HTR-8/SVneo (cell line): Measurements from ENCODE around the gene HMGCS1.
A peak's percentile ranks its signal among the peaks of the same experiment; 100 is the strongest.
"Not testable (repeated sequence)": the region's sequence is repeated elsewhere in the genome, so short reads cannot be mapped to it uniquely, and the experiment has no call there.

Experiments
- DNase-seq: peaks from one replicate; pipeline ENCODE4 v3.0.0; 2011; ENCODE audit warnings: low spot score, mixed read lengths; ENCODE audit not compliant: insufficient read length
- FAIRE-seq: peaks from 2 replicates; lab custom pipeline; 2011; peaks lifted over from hg19 to GRCh38; lab: Jason Lieb, UNC

The HMGCS1 gene

GRCh38 chr5:43313854-43314457, 744 bp upstream of the HMGCS1 start:
- no peak for DNase-seq
- no peak for FAIRE-seq

DNA sequence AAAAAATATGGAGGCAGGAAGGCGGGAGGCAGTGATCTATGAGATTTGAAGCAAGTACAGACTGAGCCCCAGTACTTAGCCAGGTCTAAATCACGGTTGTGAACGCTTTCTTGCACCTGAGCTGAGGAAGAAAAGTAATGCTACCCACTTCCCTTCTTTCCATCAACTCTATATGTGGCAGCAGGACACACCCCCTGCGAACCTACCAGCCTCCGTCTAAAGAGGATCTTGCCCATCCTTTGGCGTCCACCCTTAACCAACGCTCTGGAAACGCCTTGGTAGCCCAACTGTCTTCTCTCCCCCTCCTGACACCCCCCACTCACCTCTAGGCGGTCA, 545 bp downstream of the HMGCS1 start:
- no peak for FAIRE-seq
- DNase-seq: peak; percentile 33

GRCh38 chr5:43312076-43312661, 1.0 kb downstream of the HMGCS1 start:
- FAIRE-seq (no peak), DNase-seq (no peak)

- no peak for FAIRE-seq
- no peak for DNase-seq
Observed at GRCh38 chr5:43309637-43310036, 3.6 kb downstream of the HMGCS1 start.

DNA sequence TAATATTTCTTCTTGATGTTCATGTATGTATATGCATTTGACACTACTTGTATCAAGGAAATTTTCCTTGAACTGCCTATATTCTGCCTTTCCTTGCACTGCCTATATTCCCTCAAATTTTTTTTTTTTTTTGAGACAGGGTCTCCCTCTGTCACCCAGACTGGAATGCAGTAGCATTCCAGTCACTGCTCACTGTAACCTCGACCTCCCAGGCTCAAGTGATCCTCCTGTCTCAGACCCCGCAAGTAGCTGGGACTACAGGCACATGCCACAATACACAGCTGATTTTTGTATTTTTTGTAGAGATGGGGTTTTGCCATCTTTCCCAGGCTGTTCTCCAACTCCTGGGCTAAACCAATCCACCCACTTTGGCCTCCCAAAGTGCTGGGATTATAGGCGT, 4.1 kb downstream of the HMGCS1 start:
- DNase-seq: no peak
- no peak for FAIRE-seq

DNA sequence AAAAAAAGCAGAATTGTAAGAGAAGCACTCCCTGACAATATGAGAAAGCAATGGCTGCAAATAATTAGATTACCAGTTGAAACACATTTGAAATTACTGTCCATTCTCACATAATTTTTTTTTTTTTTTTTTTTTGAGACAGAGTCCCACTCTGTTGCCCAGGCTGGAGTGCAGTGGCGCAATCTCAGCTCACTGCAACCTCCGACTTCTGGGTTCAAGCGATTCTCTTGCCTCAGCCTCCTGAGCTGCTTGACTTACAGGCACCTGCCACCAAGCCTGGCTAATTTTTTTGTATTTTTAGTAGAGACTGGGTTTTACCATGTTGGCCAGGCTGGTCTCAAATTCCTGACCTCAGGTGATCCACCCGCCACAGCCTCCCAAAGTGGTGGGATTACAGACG, 6.3 kb downstream of the HMGCS1 start:
- not testable (repeated sequence) for DNase-seq, FAIRE-seq

DNA sequence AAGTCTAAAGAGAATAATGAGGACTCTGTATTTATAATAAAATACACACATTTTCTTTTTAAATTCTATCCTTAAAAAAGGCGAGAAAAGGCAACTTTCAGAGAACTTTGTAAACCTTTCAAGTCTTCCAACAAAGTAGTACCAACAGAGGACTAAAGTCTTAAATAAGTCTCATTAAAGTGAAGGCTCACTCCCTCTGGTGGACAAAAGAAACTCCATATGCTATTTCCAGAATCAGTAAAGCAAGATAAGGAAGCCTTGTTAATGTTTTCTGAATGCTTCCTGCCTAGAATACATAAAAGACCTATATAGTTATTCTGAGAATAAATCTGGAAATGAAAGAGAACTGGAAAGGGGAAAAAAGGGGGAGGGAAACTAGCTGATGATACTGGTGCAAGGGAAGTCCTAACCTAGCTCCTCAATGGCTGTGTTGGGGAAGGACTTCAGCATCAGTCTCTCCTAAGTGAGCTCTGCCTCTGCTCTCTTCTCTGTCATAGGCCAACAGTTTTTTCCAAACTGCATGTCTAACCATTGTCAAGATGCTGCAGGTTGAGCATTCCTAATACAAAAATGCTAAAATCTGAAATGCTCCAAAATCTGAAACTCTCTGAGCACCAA, 7.2 kb downstream of the HMGCS1 start:
- FAIRE-seq (no peak), DNase-seq (peak; percentile 62)

DNA sequence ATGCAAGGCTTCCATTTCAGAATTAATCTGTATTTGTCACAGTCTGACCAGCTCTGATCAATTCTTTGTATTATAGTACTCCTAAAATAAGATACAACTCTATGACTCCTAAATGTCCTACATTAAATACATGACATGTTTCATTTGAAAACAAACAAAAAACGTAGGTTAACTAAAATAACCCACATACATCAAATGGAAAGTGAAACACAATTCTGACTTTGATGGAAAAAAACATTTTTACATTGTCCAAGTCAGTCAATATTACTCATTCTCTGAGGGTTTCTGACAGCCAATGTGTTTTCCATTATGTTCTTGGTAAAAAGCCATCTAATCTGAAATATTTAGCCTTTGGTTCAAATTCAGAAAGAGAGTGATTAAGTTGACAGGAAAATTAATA, 8.7 kb downstream of the HMGCS1 start:
- no peak for DNase-seq
- FAIRE-seq: no peak

GRCh38 chr5:43303242-43303641, 10.0 kb downstream of the HMGCS1 start:
- DNase-seq (no peak), FAIRE-seq (no peak)

GRCh38 chr5:43302481-43302880, 10.7 kb downstream of the HMGCS1 start:
- FAIRE-seq (no peak), DNase-seq (no peak)

DNA sequence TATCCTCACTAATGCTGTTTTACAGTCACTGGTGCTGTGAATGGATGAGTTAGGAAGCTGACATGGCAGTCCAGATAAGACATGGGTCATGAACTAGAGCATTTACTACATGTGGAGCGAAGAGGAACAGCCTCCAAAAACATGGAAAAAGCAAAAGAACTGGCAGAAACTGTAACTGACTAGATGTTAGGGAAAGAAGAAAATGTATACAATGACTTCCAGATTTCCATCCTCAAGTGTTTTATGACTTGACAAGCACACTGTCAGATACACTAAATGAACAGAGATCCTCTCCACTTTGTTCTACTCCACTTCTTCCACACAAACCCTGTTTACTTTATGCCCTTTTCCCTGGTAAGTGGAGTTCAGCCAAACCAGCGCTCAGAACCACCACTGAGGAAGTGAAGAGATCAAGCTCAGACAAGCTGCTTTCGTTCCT, 11.5 kb downstream of the HMGCS1 start:
- no peak for FAIRE-seq
- no peak for DNase-seq

GRCh38 chr5:43300112-43300511, 13.1 kb downstream of the HMGCS1 start:
- FAIRE-seq: no peak
- DNase-seq: no peak

GRCh38 chr5:43298443-43298842, 14.8 kb downstream of the HMGCS1 start:
- FAIRE-seq (no peak), DNase-seq (no peak)

GRCh38 chr5:43296835-43297234, 16.4 kb downstream of the HMGCS1 start:
- DNase-seq (no peak), FAIRE-seq (no peak)

DNA sequence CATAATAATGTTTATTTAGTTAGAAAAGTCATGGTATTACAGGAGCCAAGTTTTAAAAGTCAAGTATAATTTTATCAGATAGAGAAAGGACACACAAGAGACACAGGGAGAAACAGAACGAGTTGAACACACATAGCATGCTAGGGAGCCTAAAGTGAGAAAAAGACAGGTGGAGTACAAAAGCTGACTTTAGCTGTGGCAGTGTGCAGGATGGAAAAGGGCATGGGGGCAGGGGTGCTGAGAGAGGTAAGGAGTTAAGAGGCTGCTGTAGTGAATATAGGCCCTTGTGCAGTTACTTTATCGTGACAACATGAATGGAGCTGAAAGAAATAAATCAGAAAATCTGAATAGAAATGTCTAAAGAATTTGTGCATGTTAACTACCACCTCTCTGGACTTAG, 18.0 kb downstream of the HMGCS1 start:
- FAIRE-seq: no peak
- DNase-seq: no peak

GRCh38 chr5:43294226-43294625, 19.0 kb downstream of the HMGCS1 start:
- DNase-seq: peak; percentile 45

DNA sequence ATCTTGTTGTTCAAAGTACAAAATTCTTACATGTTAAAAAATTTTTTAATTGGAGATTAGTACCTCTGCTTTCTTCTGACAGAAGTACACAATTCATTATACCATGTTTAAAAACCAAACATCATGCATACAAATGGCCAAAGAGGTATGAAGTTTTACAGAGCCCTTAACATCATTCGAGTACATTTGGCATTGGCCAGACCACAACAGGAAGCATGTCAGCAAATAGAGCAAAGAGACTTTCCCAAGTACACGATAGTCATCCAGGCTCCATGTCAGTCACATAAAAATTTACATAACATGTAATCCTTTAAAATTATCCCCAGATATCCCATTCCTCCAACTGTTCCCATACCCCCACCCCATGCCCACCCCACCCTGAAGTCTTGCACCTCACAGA, 22.5 kb downstream of the HMGCS1 start:
- no peak for DNase-seq
- no peak for FAIRE-seq

More at GRCh38 chr5:43294226-43294625, 19.0 kb downstream of the HMGCS1 start:
- FAIRE-seq: no peak

DNA sequence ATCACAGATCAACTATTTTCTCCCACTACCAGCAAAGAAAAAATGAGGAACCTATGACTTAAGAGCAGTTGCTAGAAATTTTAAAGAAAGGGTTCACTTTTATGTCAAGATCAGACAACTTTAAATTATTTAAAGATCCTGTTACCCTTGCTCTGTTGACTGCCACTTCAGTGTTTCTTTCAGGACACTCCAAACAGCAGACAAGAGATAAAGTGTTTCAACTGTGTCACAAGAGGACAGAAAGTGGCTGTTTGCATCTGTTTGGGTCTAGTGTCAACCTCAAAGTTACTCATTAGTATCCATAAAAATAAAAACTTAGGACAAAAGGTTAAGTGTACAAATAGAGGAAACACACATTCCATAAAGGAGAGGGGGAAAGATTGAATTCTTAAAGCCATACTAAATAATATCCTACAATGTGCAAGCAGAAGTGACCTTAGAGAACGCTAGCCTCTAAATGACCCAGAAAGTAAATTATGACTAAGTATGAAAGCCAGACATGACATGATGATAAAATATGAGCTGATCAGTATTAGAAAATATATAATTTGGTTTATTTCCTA, 24.9 kb downstream of the HMGCS1 start:
- no peak for FAIRE-seq
- DNase-seq: no peak

DNA sequence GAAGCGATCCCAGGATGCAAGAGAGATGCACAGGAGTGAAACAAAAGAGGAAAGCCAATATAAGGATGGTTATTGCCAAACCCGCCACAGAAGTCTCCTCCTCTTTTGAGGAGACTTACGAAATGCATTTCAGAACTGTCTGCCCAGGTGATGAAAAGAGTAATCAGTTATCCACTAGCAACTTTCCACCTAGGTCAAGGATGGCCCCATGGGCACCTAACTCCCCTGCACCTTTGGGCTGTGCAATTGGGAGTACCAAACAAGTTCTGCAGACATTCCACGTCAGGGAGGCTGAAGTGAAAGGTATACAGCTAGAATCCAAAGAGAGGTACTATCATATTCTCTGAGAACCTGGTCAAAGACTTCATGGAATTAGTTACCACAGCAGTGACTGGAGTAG, 25.7 kb downstream of the HMGCS1 start:
- peak; percentile 28 for FAIRE-seq
- no peak for DNase-seq

- DNase-seq (no peak), FAIRE-seq (peak; percentile 74)
Observed at GRCh38 chr5:43286623-43287022, 26.6 kb downstream of the HMGCS1 start.

- DNase-seq: no peak
- FAIRE-seq: no peak
Observed at GRCh38 chr5:43281840-43282658, 31.2 kb downstream of the HMGCS1 start.
